HEK293 (cell line): Measurements from ENCODE around the gene SLC35B4.
"Not testable (repeated sequence)": the region's sequence is repeated elsewhere in the genome, so short reads cannot be mapped to it uniquely, and the experiment has no call there.

ENCODE experiments used
- CTCF ChIA-PET: fragments of 350-600 bp; formaldehyde crosslinking; extraction: SDS; loops from one replicate; lab custom pipeline; 2021; ENCODE audit warnings: antibody characterized with exemption; lab: Yijun Ruan, JAX
- POLR2A ChIA-PET: fragments of 300-600 bp; formaldehyde crosslinking; extraction: SDS; loops from one replicate; lab custom pipeline; 2020; ENCODE audit warnings: antibody characterized with exemption, inconsistent platforms; lab: Yijun Ruan, JAX
- H3K27ac ChIP-seq: fragments of 200-500 bp; sonication (Bioruptor generic); 2 replicates; pipeline ENCODE4 v1.5.1; 2014; ENCODE audit warnings: low read depth, low read length, control low read depth, inconsistent platforms; ENCODE audit errors: extremely low read depth
- H3K36me3 ChIP-seq, 2 experiments: fragments of 200-500 bp in 1 of 2; sonication (Bioruptor generic) in 1 of 2; 1 replicate in 1 of 2; 2 replicates in 1 of 2; pipeline ENCODE4 v1.5.1; 2014 to 2017; ENCODE audit warnings: inconsistent platforms in 2 of 2, low read length in 2 of 2; ENCODE audit not compliant: control insufficient read depth in 2 of 2, insufficient read depth in 1 of 2
- H3K4me1 ChIP-seq: fragments of 200-500 bp; sonication (Bioruptor generic); 2 replicates; pipeline ENCODE4 v1.5.1; 2014; ENCODE audit warnings: mild to moderate bottlenecking, low read length, inconsistent platforms; ENCODE audit not compliant: control insufficient read depth, insufficient read depth
- H3K4me3 ChIP-seq: 2 replicates; pipeline ENCODE4 v1.5.1; 2011; ENCODE audit warnings: low read depth, mild to moderate bottlenecking, control low read depth, low read length, moderate library complexity
- H3K9me3 ChIP-seq: fragments of 200-500 bp; sonication (Bioruptor generic); 2 replicates; pipeline ENCODE4 v1.5.1; 2014; ENCODE audit warnings: low read depth, low read length, inconsistent platforms; ENCODE audit not compliant: control insufficient read depth, insufficient read depth
- FEZF1 ChIP-seq: fragments of 450-650 bp; formaldehyde crosslinking; IDR thresholded peaks from 2 replicates; pipeline ENCODE4 v1.5.1; 2016; ENCODE audit warnings: missing biosample characterization, missing genetic modification characterization
- MYNN ChIP-seq: fragments of 450-650 bp; formaldehyde crosslinking; IDR thresholded peaks from 2 replicates; pipeline ENCODE4 v1.5.1; 2016; ENCODE audit warnings: missing biosample characterization, missing genetic modification characterization, borderline replicate concordance
- SCRT1 ChIP-seq: fragments of 450-650 bp; formaldehyde crosslinking; IDR thresholded peaks from 2 replicates; pipeline ENCODE4 v1.5.1; 2016; ENCODE audit warnings: missing biosample characterization, missing genetic modification characterization, borderline replicate concordance
- ZBTB21 ChIP-seq: fragments of 450-650 bp; formaldehyde crosslinking; IDR thresholded peaks from 2 replicates; pipeline ENCODE4 v1.5.1; 2017; ENCODE audit warnings: missing biosample characterization, missing genetic modification characterization
- ZFP3 ChIP-seq: fragments of 450-650 bp; formaldehyde crosslinking; IDR thresholded peaks from 2 replicates; pipeline ENCODE4 v1.5.1; 2016; ENCODE audit warnings: low read depth, missing biosample characterization, missing genetic modification characterization
- ZNF114 ChIP-seq: fragments of 450-650 bp; formaldehyde crosslinking; IDR thresholded peaks from 2 replicates; pipeline ENCODE4 v1.5.0; 2017; ENCODE audit warnings: missing biosample characterization, missing genetic modification characterization
- ZNF146 ChIP-seq: fragments of 450-650 bp; formaldehyde crosslinking; IDR thresholded peaks from 2 replicates; pipeline ENCODE4 v1.5.1; 2016; ENCODE audit warnings: missing biosample characterization, missing genetic modification characterization
- ZNF341 ChIP-seq: fragments of 450-650 bp; formaldehyde crosslinking; IDR thresholded peaks from 2 replicates; pipeline ENCODE4; 2016; ENCODE audit warnings: low read depth, missing biosample characterization, missing genetic modification characterization
- ZNF600 ChIP-seq: fragments of 450-650 bp; formaldehyde crosslinking; IDR thresholded peaks from 2 replicates; pipeline ENCODE4 v1.5.1; 2016; ENCODE audit warnings: missing biosample characterization, missing genetic modification characterization
- ZNF76 ChIP-seq: fragments of 450-650 bp; formaldehyde crosslinking; IDR thresholded peaks from 2 replicates; pipeline ENCODE4; 2016; ENCODE audit warnings: low read depth, missing biosample characterization, missing genetic modification characterization, borderline replicate concordance
- TF ChIP-seq, protein P1 (sequence below): fragments of 450-650 bp; formaldehyde crosslinking; IDR thresholded peaks from 2 replicates; pipeline ENCODE4 v1.5.1; 2016; ENCODE audit warnings: missing biosample characterization, missing genetic modification characterization
- TF ChIP-seq, protein P2 (sequence below): fragments of 450-650 bp; formaldehyde crosslinking; IDR thresholded peaks from 2 replicates; pipeline ENCODE4 v1.5.1; 2016; ENCODE audit warnings: missing biosample characterization, missing genetic modification characterization, low read depth

SLC35B4 gene

DNA sequence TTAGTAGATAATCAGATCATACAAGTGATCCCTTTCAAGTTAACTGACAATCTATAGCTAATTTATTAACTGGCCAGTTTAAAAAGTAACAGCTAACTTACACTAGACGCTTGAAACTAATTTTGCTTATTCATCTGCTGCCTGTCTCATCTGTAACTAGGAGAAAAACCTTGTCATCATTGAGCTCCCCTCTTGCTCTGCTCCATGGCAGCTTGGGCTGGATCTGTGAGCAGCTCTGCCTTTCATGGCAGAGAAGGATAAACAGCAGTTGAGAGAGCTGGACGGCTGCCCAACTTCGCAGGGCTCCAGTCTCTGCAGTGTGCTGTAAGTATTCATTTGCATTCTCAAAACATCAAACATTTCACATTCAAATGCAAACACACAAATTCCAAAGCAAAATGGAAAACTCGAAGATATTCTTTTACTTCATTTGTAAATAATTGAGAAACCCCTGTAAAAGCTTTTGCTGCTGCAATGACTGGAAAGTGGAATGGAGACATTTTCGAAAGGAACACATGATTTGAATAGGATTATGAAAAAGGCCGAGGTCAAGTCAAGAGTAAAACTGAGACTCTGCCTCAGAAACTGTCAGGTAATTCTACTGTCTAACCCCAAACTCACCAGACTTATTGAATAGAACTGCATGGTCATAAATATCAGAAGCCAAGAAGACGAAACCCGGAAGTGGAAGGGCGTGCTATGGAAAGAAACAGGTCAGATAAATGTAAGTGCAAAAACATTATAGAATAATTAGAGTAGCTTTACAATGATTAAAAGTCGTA is 17.6 kb downstream of the SLC35B4 start:
- Histone ChIP-seq H3K9me3 (no peaks in the 10 kb centered on the region), H3K4me1 (no peaks in the 10 kb centered on the region), H3K27ac (no peak overlapping the region), H3K4me3 (no peak overlapping the region), H3K36me3 (peaks cover 13 to 91% of the 10 kb centered on the region in 2 experiments; a peak in 2 of 3 replicates)
- CTCF ChIA-PET = interaction anchor here (0.6 kb wide), 1 partner anchor 507 kb away, joined by 3 read pairs; no protein-coding TSS in a partner anchor
- POLR2A ChIA-PET = interaction anchor here (1.1 kb wide), 1 partner anchor 18 kb away, joined by 3 read pairs; the partner anchor contains the start of gene SLC35B4
- TF ChIP-seq ZBTB21 (tag by site-specific recombination) (no peak), ZNF146 (tag by site-specific recombination) (no peak), ZFP3 (tag by site-specific recombination) (no peak), MYNN (tag by site-specific recombination) (no peak)

DNA sequence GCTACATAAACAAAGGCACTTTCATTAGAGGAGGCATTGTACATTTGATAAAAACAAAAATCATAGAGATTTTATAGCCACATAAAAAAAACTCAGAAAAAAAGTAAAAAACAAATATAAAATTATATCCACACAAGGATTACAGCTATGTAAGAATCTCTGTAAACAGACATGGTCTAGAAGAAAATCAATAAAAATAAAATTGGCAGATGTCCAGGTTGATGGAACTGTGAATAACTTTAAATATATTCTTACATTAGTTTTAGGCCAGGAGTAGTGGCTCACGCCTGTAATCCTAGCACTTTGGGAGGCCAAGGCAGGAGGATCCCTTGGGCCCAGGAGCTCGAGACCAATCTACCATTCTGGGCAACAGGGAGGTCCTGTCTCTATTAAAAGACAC is 19.2 kb downstream of the SLC35B4 start:
- H3K4me3 ChIP-seq = no peak overlapping the region
- no peaks in the 10 kb centered on the region for H3K4me1 ChIP-seq
- TF ChIP-seq ZNF600 (no peak), ZNF114 (tag by site-specific recombination) (no peak)
- TF ChIP-seq, protein P1, sequence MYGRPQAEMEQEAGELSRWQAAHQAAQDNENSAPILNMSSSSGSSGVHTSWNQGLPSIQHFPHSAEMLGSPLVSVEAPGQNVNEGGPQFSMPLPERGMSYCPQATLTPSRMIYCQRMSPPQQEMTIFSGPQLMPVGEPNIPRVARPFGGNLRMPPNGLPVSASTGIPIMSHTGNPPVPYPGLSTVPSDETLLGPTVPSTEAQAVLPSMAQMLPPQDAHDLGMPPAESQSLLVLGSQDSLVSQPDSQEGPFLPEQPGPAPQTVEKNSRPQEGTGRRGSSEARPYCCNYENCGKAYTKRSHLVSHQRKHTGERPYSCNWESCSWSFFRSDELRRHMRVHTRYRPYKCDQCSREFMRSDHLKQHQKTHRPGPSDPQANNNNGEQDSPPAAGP (tag by site-specific recombination) = no peak
- ChIA-PET CTCF (no interaction called here), POLR2A (no interaction called here)
- H3K27ac ChIP-seq = no peak overlapping the region
- no peaks in the 10 kb centered on the region for H3K9me3 ChIP-seq
- H3K36me3 ChIP-seq = peaks cover 10 to 91% of the 10 kb centered on the region in 2 experiments; a peak in 2 of 3 replicates

DNA sequence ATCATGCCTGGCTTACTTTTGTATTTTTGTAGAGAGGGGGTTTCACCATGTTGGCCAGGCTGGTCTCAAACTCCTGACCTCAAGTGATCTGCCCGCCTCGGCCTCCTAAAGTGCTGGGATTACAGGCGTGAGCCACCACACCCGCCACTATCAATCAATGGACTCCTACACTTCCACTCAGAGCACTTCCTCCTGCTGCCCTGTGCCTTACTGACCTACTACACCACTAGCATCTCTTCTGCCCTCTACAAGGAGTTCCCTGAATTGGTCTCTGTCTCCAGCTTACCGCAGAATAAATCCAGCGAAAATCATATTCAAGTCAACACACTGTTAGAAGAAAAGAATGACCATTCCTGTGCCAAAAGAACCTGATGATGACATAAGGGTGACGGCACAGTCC is 20.7 kb downstream of the SLC35B4 start:
- POLR2A ChIA-PET, H3K9me3 ChIP-seq, H3K4me3 ChIP-seq, H3K4me1 ChIP-seq, CTCF ChIA-PET, H3K27ac ChIP-seq: not testable (repeated sequence)
- peaks cover 10 to 83% of the 10 kb centered on the region in 2 experiments; a peak in 2 of 3 replicates for H3K36me3 ChIP-seq

DNA sequence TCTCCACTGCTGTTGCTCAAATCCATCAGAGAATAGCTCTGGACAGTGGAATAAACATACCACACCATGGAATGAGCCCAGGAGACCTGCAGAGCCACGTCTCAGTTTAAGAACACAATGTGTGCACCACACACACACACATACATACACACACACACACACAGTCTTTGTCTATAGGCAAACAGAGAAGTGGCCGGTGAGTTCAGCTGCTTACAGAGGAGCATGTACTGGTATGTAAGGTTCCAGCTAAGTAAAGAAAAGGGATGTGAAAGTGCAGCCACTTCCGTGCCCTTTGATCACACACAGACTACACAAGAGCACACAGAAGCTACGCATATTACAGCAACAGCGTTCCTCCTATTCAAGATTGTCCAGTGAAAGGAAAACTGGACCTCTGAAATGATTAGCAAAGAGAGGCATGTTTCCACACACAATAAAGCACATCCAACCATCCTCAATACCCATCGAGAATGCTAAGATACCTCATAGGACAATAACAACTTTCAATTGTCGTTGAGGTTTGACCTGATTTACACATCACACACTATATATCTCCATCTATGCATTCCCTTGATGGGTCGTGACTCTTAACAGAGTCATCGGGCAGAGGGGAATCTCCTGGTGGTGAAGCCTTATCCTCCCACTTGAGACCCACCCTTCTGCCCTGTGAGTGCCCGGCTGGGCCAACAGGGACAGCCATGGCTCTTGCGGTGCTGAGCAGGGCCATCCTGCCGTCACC is 23.6 kb downstream of the SLC35B4 start:
- peaks cover 10 to 62% of the 10 kb centered on the region in 2 experiments; a peak in 2 of 3 replicates for H3K36me3 ChIP-seq
- POLR2A ChIA-PET = no interaction called here
- TF ChIP-seq ZNF341 (no peak), SCRT1 (tag by site-specific recombination) (no peak), FEZF1 (no peak), ZNF76 (tag by site-specific recombination) (no peak)
- TF ChIP-seq, protein P2, sequence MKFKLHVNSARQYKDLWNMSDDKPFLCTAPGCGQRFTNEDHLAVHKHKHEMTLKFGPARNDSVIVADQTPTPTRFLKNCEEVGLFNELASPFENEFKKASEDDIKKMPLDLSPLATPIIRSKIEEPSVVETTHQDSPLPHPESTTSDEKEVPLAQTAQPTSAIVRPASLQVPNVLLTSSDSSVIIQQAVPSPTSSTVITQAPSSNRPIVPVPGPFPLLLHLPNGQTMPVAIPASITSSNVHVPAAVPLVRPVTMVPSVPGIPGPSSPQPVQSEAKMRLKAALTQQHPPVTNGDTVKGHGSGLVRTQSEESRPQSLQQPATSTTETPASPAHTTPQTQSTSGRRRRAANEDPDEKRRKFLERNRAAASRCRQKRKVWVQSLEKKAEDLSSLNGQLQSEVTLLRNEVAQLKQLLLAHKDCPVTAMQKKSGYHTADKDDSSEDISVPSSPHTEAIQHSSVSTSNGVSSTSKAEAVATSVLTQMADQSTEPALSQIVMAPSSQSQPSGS = no peak
- H3K4me1 ChIP-seq = no peaks in the 10 kb centered on the region
- H3K9me3 ChIP-seq = no peaks in the 10 kb centered on the region
- CTCF ChIA-PET = no interaction called here
- H3K27ac ChIP-seq = no peak overlapping the region
- no peak overlapping the region for H3K4me3 ChIP-seq
